ENCODE measurements around the gene TMBIM1. TPM values are rescaled to one million over a fixed set of nuclear protein-coding genes. Genes with fewer than 3 reads are reported as not detected.

TMBIM1 gene
- total and polyA plus RNA-seq, 9 of the 15 experiments (the other 6 are each of a cell fraction or from before 2014, with no cell fraction given), result 14.2 to 105 (median 47.0) TPM

- TF ChIP-seq E2F6 (IDR thresholded peaks at IDR 0.05; ENCODE audit: borderline replicate concordance in 1 of 2, extremely low read depth in 1 of 2, insufficient read depth in 1 of 2, insufficient read length in 1 of 2, low read depth in 1 of 2, low read length in 1 of 2, poor library complexity in 1 of 2, severe bottlenecking in 1 of 2) (peak in 1 of 2 experiments; percentile 34), RBM15 (IDR thresholded peaks at IDR 0.05; ENCODE audit: insufficient read depth, low read length) (no peak), JUND (IDR thresholded peaks at IDR 0.05; ENCODE audit: borderline replicate concordance, low read depth, low read length) (peak; percentile 53; the same call in 1 of the 2 replicates), JUND (tag; IDR thresholded peaks at IDR 0.05; ENCODE audit: borderline replicate concordance, low read depth, low read length) (peak; percentile 12; the same call in 1 of the 3 replicates), CBFA2T3 (IDR thresholded peaks at IDR 0.05) (no peak), MAFG (tag; conservative IDR thresholded peaks at IDR 0.05) (peak; percentile 32; the same call in 1 of the 2 replicates), RBM25 (IDR thresholded peaks at IDR 0.05; ENCODE audit: low read depth, low read length, severe bottlenecking) (peak; percentile 47), RBFOX2 (IDR thresholded peaks at IDR 0.05; ENCODE audit: low read depth, low read length) (0 out of 2 replicates have a peak, but pooled peaks have one; percentile 28), NCOR1 (IDR thresholded peaks at IDR 0.05) (no peak), BHLHE40 (IDR thresholded peaks at IDR 0.05; ENCODE audit: low read length) (no peak), BCOR (IDR thresholded peaks at IDR 0.05) (0 out of 2 replicates have a peak, but pooled peaks have one; percentile 37), HDAC1 (IDR thresholded peaks at IDR 0.05) (0 out of 4 replicates have a peak, but pooled peaks of 1 of the 2 experiments have one; percentile 50)
- TF ChIP-seq, protein P1, sequence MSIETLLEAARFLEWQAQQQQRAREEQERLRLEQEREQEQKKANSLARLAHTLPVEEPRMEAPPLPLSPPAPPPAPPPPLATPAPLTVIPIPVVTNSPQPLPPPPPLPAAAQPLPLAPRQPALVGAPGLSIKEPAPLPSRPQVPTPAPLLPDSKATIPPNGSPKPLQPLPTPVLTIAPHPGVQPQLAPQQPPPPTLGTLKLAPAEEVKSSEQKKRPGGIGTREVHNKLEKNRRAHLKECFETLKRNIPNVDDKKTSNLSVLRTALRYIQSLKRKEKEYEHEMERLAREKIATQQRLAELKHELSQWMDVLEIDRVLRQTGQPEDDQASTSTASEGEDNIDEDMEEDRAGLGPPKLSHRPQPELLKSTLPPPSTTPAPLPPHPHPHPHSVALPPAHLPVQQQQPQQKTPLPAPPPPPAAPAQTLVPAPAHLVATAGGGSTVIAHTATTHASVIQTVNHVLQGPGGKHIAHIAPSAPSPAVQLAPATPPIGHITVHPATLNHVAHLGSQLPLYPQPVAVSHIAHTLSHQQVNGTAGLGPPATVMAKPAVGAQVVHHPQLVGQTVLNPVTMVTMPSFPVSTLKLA (conservative IDR thresholded peaks at IDR 0.05), result peak in 1 of 2 experiments; percentile 42; a peak in 1 of 4 replicates
- TF ChIP-seq, protein P2, sequence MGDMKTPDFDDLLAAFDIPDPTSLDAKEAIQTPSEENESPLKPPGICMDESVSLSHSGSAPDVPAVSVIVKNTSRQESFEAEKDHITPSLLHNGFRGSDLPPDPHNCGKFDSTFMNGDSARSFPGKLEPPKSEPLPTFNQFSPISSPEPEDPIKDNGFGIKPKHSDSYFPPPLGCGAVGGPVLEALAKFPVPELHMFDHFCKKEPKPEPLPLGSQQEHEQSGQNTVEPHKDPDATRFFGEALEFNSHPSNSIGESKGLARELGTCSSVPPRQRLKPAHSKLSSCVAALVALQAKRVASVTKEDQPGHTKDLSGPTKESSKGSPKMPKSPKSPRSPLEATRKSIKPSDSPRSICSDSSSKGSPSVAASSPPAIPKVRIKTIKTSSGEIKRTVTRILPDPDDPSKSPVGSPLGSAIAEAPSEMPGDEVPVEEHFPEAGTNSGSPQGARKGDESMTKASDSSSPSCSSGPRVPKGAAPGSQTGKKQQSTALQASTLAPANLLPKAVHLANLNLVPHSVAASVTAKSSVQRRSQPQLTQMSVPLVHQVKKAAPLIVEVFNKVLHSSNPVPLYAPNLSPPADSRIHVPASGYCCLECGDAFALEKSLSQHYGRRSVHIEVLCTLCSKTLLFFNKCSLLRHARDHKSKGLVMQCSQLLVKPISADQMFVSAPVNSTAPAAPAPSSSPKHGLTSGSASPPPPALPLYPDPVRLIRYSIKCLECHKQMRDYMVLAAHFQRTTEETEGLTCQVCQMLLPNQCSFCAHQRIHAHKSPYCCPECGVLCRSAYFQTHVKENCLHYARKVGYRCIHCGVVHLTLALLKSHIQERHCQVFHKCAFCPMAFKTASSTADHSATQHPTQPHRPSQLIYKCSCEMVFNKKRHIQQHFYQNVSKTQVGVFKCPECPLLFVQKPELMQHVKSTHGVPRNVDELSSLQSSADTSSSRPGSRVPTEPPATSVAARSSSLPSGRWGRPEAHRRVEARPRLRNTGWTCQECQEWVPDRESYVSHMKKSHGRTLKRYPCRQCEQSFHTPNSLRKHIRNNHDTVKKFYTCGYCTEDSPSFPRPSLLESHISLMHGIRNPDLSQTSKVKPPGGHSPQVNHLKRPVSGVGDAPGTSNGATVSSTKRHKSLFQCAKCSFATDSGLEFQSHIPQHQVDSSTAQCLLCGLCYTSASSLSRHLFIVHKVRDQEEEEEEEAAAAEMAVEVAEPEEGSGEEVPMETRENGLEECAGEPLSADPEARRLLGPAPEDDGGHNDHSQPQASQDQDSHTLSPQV (IDR thresholded peaks at IDR 0.05), result peak; percentile 76
- TF ChIP-seq, protein P3, sequence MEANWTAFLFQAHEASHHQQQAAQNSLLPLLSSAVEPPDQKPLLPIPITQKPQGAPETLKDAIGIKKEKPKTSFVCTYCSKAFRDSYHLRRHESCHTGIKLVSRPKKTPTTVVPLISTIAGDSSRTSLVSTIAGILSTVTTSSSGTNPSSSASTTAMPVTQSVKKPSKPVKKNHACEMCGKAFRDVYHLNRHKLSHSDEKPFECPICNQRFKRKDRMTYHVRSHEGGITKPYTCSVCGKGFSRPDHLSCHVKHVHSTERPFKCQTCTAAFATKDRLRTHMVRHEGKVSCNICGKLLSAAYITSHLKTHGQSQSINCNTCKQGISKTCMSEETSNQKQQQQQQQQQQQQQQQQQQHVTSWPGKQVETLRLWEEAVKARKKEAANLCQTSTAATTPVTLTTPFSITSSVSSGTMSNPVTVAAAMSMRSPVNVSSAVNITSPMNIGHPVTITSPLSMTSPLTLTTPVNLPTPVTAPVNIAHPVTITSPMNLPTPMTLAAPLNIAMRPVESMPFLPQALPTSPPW (CRISPR knock-in tag; IDR thresholded peaks at IDR 0.05), result peak; percentile 44
Observed at GRCh38 chr2:218284106-218284811, 8.0 kb downstream of the TMBIM1 start (continued).
